ENCODE data around the gene GEMIN2. TPM values are rescaled to one million over a fixed set of nuclear protein-coding genes. Genes with fewer than 3 reads are reported as not detected.
"Not testable (repeated sequence)": the region's sequence is repeated elsewhere in the genome, so short reads cannot be mapped to it uniquely, and the experiment has no call there.

GEMIN2 gene
- total RNA-seq, 1 donor from 2014 or later, result 20.0 TPM

DNA sequence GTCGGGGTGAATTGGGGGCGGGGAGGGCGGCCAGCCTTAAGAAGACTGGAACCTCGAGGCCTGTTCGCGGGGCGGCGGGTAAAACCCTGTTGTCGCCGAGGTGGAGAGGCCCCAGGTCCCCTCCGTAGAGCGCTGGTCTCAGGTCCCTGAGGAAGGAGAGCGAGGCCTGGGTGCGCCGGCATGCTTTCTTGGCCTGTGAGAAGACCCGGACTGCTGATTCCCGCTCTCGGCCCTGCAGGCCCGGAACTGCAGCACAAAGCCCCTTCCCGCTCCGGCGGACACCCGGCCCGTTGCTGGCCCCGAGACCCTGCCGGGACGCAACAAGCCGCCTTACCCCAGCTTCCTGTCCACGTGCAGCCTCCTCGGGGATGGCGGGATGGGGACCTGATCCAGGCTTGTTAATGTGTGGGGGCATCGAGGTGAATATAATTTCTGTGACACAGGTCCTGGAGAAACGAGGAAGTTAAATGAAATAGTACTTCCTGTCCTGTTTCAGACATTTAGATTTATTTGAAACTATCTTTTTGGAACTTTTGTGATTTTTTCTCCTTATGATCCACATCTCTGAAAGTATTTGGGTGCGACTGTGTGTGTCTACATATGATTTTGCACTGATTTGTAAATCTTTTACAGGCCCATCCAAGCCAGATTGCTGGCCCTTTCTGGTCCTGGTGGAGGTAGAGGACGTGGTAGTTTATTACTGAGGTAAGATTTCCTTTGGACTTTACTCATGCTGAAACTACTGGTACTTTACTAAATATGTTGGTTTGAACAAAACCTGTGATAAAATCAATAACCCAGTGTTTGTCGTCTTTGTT, 61.5 kb downstream of the GEMIN2 start:
- intact Hi-C loops (cut with micrococcal nuclease), result loop anchor here (1.0 kb wide), 4 partner anchors 54 to 257 kb away; partner anchors contain the start of genes FBXO33 and GEMIN2

DNA sequence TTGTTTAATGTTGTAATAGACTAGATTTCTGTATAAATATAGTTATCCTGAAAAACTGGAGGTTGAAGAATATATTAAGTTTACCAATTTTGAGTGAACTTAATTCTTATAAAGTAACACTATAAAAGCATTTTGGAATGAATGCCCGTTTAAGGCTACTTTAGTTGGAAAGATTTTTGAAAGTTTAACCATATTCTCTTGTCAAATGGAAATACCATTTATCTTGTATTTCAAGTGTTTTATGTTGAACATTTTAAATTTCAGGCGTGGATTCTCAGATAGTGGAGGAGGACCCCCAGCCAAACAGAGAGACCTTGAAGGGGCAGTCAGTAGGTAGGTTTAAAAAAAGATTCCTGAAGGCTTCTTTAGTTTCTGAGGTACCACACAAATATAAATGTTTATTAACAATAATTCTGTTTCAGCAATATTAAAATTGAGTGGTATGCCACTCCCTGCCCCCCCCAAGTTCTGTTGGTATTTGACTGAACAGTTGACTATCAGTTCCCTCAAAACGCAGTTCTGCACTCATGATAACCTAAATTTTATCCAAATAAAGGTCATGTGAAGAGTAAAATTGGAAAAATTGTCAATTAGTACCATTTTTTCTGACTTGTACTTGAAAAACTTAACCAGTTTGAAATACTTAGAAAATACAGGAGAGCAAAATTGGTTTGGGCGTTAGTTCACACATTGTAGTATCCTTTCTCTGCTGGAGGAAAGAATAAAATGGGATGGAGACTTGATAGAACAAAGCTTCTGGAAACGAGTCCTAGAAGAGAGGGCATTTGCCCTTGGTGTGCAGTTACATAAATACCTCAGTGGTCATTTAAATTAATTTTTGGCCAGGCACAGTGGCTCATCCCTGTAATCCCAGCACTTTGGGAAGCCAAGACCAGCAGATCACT, 62.4 kb downstream of the GEMIN2 start:
- intact Hi-C loops (cut with micrococcal nuclease), result no loop called here

DNA sequence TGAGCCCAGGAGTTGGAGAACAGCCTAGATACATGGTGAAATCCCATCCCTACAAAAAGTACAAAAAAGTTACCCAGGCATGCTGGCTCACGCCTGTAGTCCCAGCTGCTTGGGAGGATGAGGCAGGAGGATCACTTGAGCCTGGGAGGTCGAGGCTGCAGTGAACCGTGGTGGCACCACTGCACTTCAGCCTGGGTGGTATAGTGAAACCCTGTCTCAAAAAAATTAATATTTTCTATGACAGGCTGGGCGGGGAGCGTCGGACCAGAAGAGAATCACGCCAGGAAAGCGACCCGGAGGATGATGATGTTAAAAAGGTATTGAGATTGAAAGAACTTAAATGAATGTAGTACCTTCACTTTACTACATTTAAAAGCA, 63.0 kb downstream of the GEMIN2 start:
- intact Hi-C loops (cut with micrococcal nuclease), result no loop called here

DNA sequence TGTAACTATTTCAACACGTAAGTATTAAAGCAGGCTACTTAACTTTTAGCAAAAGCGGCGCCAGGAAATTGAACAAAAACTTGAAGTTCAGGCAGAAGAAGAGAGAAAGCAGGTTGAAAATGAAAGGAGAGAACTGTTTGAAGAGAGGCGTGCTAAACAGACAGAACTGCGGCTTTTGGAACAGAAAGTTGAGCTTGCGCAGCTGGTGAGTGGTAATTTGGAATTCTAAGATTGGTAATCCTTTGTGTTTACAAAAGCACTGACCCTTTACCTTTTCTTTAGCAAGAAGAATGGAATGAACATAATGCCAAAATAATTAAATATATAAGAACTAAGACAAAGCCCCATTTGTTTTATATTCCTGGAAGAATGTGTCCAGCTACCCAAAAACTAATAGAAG, 64.9 kb downstream of the GEMIN2 start:
- intact Hi-C loops (cut with micrococcal nuclease), result no loop called here

DNA sequence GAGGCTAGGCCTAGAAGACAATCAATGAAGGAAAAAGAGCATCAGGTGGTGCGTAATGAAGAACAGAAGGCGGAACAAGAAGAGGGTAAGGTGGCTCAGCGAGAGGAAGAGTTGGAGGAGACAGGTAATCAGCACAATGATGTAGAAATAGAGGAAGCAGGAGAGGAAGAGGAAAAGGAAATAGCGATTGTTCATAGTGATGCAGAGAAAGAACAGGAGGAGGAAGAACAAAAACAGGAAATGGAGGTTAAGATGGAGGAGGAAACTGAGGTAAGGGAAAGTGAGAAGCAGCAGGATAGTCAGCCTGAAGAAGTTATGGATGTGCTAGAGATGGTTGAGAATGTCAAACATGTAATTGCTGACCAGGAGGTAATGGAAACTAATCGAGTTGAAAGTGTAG, 66.4 kb downstream of the GEMIN2 start:
- intact Hi-C loops (cut with micrococcal nuclease), result no loop called here

DNA sequence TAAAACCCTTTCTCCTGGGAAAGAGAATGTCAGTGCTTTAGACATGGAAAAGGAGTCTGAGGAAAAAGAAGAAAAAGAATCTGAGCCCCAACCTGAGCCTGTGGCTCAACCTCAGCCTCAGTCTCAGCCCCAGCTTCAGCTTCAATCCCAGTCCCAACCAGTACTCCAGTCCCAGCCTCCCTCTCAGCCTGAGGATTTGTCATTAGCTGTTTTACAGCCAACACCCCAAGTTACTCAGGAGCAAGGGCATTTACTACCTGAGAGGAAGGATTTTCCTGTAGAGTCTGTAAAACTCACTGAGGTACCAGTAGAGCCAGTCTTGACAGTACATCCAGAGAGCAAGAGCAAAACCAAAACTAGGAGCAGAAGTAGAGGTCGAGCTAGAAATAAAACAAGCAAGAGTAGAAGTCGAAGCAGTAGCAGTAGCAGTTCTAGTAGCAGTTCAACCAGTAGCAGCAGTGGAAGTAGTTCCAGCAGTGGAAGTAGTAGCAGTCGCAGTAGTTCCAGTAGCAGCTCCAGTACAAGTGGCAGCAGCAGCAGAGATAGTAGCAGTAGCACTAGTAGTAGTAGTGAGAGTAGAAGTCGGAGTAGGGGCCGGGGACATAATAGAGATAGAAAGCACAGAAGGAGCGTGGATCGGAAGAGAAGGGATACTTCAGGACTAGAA, 67.0 kb downstream of the GEMIN2 start:
- intact Hi-C loops (cut with micrococcal nuclease), result no loop called here

DNA sequence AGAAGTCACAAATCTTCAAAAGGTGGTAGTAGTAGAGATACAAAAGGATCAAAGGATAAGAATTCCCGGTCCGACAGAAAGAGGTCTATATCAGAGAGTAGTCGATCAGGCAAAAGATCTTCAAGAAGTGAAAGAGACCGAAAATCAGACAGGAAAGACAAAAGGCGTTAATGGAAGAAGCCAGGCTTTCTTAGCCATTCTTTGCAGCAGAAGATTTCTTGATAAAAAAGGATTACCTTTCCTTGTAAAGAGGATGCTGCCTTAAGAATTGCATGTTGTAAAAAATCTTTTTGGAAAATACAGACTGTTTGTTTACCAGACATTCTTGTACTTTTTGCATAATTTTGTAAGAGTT, 67.5 kb downstream of the GEMIN2 start:
- intact Hi-C loops (cut with micrococcal nuclease), result no loop called here

DNA sequence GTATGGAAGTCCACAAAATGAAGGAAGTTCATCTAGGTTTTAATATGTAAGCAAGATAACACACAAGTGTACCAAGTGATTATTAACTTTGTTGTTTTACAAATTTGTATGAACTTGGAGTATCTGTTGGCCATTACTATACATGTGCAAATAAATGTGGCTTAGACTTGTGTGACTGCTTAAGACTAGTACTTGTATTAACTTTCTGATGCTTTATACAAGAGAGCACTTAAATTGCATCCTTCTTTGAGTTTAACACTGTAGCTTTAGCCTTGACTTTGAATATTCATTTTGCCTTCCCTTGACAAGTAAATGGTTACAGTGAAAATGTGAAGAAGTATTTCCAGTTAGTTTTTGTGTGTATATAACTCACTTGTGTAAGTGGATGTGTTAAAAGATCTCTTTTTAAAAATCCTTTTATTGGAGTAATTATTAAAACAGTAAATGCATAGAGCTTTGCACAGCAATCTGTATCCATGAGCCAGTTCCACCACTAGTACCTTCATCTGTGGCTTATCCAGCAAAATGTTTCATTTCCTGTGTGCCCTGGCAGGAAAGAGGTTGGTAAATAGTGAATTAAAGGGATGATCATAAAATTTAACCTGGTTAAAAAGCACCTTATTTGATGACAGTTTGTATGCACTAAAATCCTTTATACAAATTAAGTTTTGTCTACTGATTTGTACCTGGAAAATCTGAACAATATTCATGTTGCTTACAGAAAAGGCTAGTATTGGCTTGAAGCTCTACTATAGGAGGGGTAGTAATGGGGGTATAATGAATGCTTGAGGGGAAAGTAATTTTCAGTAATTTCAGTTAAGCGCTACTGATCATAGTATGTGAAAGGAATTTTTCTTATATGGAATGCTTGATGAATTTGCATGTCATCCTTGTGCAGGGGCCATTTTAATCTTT, 68.9 kb downstream of the GEMIN2 start:
- intact Hi-C loops (cut with micrococcal nuclease), result no loop called here

DNA sequence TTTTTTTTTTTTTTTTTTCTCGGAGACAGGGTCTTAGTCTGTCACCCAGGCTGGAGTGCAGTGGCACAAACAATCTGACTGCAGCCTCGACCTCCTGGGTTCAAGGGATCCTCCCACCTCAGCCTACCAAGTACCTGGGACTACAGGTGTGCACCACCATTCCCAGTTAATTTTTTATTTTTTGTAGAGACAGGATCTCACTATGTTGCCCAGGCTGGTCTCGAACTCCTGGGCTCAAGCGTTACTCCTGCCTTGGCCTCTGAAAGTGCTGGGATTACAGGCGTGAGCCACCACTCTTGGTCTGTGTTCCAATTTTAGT, 69.5 kb downstream of the GEMIN2 start:
- intact Hi-C loops (cut with micrococcal nuclease), result not testable (repeated sequence)

DNA sequence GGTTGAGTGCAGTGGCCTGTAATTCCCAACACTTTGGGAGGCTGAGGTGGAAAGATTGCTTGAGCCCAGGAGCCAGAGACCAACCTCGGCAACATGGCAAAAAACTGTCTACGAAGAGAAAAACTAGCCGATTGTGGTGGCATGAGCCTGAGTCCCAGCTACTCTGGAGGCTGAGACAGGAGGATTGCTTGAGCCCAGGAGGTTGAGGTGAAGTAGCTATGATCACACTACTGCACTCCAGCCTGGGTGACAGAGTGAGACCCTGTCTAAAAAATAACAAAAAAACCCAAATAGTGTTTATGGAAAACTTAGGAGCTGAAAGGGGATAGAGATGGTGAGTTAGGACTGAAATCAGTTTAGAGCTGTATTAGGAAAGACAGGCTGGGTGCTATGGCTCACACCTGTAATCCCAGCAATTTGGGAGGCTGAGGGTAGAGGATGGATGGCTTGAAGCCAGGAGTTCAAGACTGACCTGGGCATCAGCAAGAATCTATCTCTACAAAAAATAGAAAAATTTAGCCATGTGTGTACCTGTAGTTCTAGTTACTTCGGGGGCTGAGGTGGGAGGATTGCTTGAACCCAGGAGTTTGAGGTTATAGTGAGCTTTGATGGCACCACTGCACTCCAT, 70.6 kb downstream of the GEMIN2 start:
- intact Hi-C loops (cut with micrococcal nuclease), result no loop called here

DNA sequence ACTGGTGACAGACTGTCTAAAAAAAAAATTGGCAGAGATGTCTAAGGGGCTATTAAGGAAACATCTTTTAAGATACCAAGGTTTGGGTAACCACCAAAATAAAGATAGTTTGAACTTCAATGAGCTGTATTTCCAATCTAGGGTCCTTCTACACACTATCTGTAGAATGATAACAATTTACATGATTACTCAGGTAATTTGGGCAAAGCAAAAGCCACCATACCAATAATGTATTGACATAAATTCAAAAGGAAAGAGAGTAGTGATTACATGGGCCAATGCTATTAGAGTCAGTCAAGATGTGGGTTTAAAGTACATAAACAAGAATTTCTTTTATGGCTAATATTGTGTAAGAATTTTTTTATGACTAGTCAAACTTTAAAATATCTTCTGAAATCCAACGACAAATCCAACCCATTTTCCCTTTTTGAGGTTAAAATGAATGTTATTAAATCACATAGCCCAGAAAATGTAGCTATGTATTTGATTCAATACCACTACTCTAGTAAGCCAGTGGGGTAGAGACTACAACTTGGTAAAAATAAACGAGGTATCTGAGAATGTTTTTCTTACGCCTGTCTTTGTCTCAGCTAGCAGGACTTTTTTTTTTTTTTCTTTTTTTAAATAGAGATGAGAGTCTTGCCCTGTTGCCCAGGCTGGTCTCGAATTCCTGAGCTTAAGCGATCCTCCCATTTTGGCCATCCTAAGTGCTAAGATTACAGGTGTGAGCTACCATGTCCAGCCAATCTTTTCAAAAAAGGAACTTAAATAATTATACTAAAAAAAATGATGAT, 71.3 kb downstream of the GEMIN2 start:
- intact Hi-C loops (cut with micrococcal nuclease), result no loop called here

Other genes starting within 250 kb of the GEMIN2 start
- gene SEC23A, start 11.1 kb upstream of the GEMIN2 start, total RNA-seq, result 50.8 and 58.3 TPM in 2 replicates
- 24.9 and 25.9 TPM in 2 replicates for gene TRAPPC6B, start 56.0 kb downstream of the GEMIN2 start, total RNA-seq
- gene PNN, start 60.9 kb downstream of the GEMIN2 start, total RNA-seq, result 97.7 and 101 TPM in 2 replicates
- gene MIA2, start 119.6 kb downstream of the GEMIN2 start, total RNA-seq, result 25.2 and 26.0 TPM in 2 replicates

Data from T-helper 2 cell treated with Interferon-gamma antibody and Interleukin-4, amounts not matched to agents 100 ng/mL and 5 ng/mL, for 36 hours (primary cell).